NCI-H345 (cell line): ENCODE measurements around the gene MAP3K13.
"Not testable (repeated sequence)": the region's sequence is repeated elsewhere in the genome, so short reads cannot be mapped to it uniquely, and the experiment has no call there.

ENCODE experiments used
- DNase-seq: peaks from one replicate; lab custom pipeline; 2025; lab: John Stamatoyannopoulos, UW

The MAP3K13 gene

DNA sequence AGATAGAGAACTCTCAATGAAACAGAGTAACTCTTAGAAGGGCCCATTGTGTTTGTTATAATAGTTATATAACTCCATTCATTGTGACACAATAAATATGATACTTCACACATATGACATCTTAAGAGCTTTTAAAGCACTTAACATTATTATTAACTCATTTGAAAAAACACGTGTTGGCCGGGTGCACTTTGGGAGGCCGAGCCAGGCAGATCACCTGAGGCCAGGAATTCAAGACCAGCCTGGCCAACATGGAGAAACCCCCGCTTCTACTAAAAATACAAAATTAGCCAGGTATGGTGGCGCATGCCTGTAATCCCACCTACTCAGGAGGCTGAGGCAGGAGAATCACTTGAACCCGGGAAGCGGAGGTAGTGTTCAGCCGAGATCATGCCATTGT lies 88.5 kb downstream of the MAP3K13 start:
- not testable (repeated sequence) for DNase-seq

DNA sequence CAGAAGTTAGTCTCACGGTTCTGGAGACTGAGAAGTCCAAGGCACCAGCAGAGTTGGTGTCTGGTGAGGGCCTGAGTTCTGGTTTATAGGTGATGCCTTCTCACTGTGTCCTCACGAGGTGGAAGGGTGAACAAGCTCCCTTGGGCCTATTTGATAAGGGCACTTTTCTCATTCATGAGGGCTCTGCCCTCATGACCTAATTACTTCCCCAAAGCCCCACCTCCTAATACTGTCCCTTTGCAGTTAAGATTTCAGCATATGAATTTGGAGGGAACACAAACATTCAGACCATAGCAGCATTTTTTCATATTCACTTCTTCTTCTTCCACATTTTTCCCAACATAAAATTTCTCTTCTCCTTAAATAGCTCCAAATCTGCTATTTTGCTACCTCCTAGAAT lies 94.4 kb downstream of the MAP3K13 start:
- no peak for DNase-seq

DNA sequence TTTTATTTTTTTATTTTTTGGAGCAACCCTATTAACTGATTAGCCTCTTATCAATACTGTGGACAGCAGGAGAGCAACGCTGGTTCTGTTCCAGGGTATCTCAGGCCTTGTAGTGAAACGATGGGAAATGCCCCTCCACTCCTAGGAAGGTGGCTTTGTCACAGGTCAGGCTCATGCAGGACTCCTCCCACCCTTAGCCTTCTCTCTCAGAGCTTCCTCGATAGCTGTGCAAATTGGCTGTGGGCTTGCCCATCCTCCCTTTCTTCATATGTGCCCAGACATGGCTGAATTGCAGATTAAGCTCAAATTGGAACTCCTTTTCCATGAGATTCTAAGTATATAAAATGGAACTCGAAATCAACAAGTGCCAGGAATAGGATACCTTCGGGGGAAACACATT lies 97.4 kb downstream of the MAP3K13 start:
- DNase-seq, result no peak

DNA sequence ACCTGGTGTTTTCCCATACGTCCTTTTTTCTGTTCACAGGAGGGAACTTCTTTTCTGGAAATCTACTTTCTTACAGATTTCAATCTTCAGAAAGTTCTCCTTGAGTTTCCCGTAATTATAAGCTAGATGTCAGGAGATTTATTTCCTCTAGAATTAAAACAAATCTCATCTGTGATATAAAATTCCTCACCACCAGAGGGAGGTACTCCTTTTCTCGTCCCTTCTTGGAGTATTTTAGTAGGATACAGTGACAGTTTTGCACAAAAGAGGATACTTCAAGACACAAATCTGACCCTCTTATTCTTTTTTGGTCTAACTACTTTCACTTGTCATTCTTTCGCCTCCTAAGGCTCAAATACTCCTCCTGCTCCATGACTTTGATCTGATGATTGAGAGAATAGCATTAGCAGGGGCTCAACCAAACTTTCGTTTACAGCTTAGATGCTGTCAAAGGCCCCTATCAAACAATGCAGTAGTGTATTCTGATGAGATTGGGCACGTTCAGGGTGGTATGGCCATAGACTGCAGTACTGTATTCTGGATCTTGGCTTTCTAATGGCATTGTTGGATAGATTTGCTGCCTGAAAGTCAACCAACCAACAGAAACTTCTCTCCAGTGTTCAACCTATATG lies 97.9 kb downstream of the MAP3K13 start:
- DNase-seq, result no peak

DNA sequence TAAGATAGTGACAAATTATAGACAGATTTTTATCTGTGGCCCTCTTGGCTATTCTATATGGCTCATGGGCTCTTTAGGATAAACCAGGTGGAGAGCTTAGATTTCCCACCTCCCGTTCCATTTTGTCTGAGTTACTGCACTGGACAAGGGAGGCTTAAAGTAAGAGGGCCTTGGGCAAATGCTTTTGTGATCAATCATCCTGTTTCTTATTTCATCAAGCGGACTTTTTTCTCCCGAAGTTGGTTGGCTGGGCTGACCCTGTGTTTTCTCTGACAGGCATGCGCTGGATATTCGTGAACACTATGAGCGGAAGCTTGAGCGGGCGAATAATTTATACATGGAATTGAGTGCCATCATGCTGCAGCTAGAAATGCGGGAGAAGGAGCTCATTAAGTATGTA lies 102.5 kb downstream of the MAP3K13 start:
- no peak for DNase-seq

DNA sequence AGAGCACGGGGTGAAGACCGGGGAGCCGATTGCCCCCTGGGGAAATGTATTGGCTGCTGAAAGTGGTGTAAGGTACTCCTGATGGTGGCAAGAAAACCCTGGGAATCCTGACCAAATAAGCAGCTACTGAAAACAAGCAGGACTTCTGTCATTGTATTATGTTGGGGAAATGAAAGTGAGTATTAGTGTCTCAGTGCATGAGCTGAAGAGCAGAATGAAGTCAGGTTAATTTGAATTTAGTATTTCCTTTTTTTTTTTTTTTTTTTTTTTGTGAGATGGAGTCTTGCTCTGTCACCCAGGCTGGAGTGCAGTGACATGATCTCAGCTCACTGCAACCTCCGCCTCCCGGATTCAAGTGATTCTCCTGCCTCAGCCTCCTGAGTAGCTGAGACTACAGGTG lies 103.2 kb downstream of the MAP3K13 start:
- DNase-seq, result not testable (repeated sequence)

DNA sequence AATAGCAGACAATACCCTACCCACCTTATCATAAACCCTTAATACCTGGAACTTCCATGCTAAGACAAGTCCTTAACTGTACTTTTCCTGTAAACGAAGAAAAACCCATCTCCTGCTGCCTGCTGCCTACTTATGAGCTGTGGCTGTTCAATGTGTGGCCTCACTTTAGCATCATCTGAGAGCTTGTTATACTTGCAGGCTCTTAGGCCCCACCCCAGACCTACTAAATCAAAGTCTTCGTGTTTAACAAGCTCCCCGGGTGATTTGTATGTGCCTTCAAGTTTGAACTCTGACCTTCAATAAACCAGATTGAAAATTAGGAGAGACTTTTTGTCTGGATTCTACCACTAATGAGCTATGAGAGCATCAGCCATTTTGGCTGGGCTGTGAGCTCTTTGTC lies 106.6 kb downstream of the MAP3K13 start:
- DNase-seq, result no peak

DNA sequence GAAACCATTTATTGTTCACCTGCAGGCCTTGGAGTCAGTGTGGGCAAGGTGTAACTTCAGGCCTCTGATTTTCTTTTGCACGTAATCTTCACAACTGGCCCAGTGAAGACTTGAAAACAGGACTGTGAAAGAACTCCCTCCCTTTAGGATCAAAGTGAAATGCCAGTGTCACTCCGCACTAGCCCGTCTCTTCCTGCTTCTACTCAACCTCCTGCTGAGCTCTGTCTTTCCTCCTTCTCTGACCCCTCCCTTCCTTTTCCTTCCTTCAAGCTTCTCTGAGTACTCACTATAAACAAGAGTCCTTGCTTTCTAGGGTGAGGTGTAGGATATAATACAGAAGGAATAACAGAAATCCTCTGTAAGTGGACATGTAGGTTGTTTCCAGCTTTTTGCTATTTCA lies 107.4 kb downstream of the MAP3K13 start:
- DNase-seq, result no peak

DNA sequence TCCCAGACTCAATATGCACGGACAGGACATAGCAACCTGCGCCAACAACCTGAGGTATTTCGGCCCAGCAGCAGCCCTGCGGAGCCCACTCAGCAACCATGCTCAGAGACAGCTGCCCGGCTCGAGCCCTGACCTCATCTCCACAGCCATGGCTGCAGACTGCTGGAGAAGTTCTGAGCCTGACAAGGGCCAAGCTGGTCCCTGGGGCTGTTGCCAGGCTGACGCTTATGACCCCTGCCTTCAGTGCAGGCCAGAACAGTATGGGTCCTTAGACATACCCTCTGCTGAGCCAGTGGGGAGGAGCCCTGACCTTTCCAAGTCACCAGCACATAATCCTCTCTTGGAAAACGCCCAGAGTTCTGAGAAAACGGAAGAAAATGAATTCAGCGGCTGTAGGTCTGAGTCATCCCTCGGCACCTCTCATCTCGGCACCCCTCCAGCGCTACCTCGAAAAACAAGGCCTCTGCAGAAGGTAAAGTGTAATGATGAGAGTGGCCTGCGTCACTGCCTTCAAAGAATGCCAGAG lies 110.4 kb downstream of the MAP3K13 start:
- DNase-seq, result no peak

DNA sequence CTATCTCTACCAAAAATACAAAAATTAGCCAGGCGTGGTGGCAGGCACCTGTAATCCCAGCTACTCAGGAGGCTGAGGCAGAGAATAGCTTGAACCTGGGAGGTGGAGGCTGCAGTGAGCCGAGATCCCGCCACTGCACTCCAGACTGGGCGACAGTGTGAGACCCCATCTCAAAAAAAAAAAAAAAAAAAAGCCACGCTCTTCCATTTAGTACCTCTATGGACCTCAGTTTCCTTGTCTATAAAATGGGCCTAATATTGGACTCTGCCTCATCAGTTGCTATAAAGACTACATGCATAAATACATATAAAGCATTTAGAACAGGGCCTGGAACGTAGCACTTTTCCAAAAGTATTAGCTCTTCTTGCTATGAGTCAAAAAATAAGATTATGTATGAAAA lies 112.0 kb downstream of the MAP3K13 start:
- DNase-seq, result not testable (repeated sequence)

DNA sequence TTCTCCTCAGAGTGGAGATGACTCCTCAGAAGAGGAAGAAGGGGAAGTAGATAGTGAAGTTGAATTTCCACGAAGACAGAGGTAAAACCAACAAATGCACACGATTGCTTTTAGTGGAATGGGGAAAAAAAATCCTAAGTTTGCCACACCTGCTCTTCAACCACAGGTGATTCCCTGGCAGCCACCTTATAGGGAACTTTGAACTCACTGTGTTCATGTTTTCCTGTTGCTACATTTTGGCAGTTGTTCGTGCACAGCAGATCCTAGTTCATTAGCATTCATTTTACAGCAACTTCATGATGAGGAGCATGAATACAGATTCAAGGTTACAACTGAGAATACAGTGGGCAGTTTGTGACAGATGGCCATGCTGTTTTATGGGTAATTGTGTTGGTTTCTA lies 114.4 kb downstream of the MAP3K13 start:
- no peak for DNase-seq

DNA sequence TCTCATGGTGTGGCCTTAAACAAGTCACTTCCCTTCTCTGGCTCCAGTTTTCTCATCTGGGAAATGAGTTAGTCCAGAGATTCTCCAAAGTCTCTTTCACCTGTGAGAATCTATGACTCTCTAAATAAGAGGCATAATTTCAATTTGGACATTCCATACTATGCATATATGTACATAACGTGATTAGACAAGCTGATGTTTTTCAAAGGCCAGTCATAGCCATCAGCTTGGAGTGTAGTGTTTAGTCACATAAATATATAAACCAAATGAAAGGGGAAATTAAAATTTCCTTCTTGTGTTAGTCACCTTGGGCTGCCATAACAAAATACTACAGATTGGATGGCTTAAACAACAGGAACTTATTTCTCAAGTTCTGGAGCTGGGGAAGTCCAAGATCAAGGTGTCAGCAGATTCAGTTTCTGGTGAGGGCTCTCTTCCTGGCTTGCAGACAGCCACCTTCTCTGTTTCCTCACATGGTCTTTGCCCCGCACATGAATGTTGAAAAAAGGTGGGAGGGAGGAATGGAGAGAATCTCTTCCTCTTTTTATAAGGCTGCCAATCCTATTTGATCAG lies 116.5 kb downstream of the MAP3K13 start:
- DNase-seq, result no peak

DNA sequence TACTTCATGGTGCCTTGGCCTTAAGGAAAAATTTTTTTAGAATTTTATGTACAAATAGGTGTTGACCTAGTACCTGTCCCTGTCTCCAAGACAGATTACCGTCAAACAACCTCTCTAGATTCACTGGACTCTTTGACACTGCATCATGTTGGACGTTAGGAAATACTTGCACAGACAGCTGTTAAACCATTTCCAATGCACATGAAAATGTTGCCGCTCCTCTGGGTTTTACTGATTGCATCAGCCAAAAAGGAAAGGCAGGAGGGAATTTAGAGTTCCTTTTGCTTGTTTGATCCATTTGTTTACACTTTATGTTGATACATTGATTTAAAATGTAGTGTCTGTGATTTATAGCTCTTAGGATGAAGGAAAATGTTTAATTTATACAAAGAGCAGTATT lies 121.4 kb downstream of the MAP3K13 start:
- DNase-seq, result no peak

DNA sequence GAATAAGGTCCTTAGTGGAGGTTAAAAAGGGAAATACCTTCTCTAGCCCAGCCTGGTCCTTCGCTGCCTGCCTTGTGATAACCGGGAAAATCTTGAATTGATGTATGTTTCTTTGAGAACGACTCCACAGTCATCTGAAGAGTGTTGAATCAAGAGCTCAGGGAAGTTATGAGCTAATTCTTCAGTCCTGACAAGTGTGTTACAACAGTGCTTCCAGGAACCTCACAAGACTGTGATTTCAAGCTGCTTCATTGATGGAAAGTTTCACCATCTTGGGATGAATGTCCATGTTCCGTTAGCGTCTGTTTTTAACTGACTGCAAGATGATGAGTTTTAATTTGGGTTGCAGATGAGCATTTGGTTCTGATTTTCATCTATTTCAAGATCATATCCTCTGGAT lies 123.5 kb downstream of the MAP3K13 start:
- no peak for DNase-seq

DNA sequence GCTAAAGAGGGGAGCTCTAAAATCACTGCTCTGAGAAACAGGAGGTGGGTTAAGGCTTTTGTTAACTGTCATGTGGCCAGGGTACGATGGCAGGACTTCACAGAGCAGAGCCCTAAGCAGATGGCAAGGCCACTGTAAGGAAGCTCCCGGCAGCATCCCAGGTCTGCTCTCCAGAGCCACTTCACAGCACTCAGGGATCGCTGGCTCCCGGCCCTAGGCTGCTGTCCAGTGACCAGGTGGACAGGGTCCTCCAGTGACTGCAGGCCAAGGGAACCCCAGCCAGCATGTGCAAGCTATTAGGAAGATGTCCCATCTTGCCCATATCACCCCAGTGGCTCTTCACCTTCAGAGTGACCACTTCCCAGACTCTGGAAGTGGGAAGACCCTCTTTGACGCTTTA lies 125.5 kb downstream of the MAP3K13 start:
- DNase-seq, result no peak

DNA sequence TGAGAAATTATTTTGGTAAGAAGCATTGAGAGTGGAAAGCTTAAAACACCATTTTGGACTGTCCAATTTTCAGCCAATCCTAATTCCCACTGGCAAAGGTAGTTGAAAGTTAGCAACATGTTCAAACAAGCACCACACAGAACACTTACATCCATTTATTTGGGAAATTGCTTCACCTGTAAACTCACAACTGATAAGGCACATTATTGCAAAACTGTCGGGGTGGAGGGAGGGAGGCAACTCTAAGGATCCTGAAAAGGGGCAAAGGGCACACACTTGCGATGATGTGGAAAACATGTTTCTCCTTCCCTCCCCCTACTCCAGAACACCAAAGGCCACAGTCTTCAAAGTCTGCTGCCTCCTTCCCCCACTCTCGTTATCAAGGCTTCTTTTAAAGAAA lies 126.5 kb downstream of the MAP3K13 start:
- no peak for DNase-seq

DNA sequence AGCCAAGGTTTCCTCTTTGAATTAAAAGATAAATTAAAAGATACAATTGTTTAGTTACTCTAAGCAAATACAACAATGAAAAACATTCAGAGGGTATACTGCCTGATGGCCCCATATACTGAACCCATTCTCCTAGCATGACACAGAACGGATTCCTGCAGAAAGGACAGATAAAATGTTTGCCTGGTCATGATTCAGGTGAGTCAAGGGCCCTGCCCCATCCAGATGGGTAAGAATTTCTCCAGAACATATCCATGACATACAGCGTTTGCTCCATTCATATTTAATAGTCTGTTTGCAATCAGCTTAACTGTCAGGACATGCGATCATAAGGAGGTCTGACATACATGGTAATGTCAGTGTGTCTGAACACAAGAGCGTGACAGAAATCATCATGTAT lies 127.3 kb downstream of the MAP3K13 start:
- no peak for DNase-seq

DNA sequence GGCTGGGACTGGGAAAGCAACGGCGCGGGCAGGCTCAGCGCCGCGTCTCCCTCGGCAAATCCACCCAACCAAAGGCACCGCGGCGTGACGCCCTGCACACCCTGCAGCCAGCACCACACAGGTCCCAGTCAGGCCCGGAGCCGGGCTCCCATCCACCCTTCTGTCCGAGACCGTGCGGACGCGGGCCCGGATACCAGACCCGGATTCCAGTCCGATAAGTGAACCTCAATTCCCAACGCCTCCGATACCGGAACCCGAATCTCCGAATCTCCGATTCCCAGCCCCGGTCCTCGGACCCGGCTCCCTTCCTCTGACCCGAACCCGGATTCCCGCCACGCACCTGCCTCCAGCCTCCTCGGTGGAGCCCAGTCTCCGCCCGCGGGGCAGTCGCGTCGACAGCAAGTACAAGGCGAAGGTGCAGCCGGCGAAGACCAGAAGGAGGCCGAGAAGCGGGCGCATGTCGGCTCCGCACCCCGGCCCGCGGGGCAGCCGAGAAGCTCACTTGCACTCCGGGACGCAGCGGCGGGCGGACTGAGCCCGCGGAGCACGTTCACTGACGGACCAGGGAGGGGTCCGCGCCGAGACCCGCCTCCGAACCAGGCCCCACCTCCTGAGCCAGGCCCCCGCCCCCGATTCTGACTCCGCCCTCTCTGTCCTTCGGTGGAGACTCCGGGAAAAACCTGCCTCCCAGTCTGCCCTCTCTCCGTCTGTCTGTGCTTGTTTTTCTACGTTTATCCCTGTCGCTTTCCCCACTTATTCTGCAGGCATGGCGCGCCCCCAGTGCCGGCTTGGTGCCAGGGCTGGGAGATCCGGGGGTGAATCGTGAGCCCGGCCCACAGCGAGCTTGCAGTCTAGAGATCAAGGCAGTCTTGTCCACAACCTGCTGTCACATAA lies 135.8 kb downstream of the MAP3K13 start, which contains the start of gene TMEM41A:
TMEM41A (minus strand) TSS at position 533 of the 894 bp plus-strand sequence; CDS start at position 459, 74 bp downstream.
- peak; percentile 96 for DNase-seq

DNA sequence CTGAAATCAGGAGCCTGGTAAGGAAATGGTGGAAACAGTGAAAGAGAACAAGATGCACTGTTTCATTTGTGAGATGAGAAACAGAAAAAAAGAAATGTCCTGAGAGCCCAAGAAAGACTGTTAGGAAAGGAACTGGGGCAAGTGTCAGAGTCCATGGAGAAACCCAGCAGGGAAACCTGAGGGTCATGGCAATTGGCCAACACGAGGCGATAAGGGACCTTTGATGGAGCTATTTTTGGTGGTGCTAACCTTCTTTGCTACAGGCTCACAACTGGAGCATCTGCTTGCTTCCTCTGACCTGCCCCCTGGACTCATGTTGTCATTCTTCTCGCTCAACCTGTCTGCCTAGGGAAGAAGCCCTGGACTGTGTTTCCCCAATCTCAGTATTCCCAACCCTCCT lies 140.1 kb downstream of the MAP3K13 start:
- DNase-seq, result no peak

DNA sequence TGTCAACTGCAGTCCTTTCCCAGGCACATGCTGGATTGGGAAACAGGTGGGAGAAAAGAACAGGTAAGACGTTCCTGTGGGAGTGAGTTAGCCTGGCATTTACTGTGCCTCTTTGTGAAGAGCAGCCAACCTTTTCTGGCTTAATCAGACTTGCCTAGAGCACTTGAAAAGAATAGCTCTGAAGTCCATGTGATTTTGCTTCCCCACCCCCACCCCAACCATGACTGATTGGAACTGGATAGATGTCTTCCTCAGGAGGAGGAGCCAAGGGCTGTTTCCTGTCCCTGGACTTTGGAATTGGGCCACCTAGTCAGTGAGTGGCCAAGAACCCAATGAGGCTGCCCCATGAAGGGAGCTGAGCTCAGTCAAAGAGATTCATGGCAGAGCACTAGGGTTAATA lies 140.6 kb downstream of the MAP3K13 start:
- no peak for DNase-seq

DNA sequence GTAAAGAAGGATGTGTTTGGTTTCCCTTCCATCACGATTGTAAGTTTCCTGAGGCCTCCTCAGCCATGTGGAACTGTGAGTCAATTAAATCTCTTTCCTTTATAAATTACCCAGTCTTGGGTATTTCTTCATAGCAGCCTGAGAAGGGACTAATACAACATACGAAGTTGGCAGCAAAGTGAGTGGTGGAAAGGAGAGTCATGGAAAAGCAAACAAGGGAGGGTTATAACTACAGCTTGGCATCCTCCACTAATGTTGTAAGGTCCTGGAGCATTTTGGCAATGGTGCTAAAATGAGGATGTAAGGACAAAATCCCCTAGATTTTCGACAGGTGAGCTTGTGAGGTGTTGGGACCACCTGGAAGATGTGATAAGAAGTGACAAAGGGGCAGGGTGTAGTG lies 141.7 kb downstream of the MAP3K13 start:
- no peak for DNase-seq

DNA sequence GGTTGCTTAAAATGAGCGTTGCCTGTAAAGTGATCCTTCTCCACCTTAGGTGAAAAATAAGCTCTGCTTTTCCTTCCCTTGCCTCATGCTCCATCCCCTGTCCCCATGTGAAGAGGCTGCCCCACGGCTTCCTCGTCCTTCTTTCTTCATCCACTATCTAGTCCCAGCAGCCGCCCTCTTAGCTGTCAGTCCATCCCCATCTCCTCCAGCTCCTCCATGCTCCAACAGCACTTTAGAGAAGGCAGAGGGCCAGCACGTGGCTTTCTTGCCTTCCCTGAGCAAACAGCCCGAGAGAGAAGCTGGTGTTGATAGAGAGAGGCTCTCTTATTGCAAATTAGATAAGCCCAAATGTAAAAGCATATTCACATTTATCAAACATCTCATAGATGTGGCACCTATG lies 144.9 kb downstream of the MAP3K13 start:
- no peak for DNase-seq
